GM12865 (cell line): ENCODE results near the gene CST2.

Experiments
- DNase-seq: peaks from one replicate; pipeline ENCODE4 v3.0.0; 2010; ENCODE audit warnings: low read depth
- H3K4me3 ChIP-seq: 2 replicates; pipeline ENCODE4 v1.5.1; 2011; ENCODE audit warnings: mild to moderate bottlenecking, low read depth, low read length, control low read depth
- CTCF ChIP-seq: IDR thresholded peaks from 2 replicates; pipeline ENCODE4 v1.5.1; 2011; ENCODE audit warnings: low read length, control low read depth, low read depth, inconsistent platforms; ENCODE audit not compliant: insufficient read depth; ENCODE audit errors: missing control alignments

CST2 gene

GRCh38 chr20:23826541-23827021 is at the start of gene CST2:
TSS of gene CST2 (minus strand) at chr20:23826729. CDS start at chr20:23826660, 69 bp downstream.
- no peak for DNase-seq

GRCh38 chr20:23875606-23876237 is 49.2 kb upstream of the CST2 start:
- no peak for DNase-seq
- no peak overlapping the region for H3K4me3 ChIP-seq
- no peak for TF ChIP-seq CTCF

More at GRCh38 chr20:23826541-23827021, at the start of gene CST2:
- no peak for TF ChIP-seq CTCF
- no peak within 1 kb of the TSS for H3K4me3 ChIP-seq

GRCh38 chr20:23874747-23875146 is 48.2 kb upstream of the CST2 start:
- TF ChIP-seq CTCF: no peak
- peak; percentile 4 for DNase-seq

GRCh38 chr20:23873370-23874015 is 47.0 kb upstream of the CST2 start:
- TF ChIP-seq CTCF: no peak
- H3K4me3 ChIP-seq: no peak overlapping the region
- no peak for DNase-seq

More at GRCh38 chr20:23874747-23875146, 48.2 kb upstream of the CST2 start:
- no peak overlapping the region for H3K4me3 ChIP-seq

GRCh38 chr20:23872065-23872464 is 45.5 kb upstream of the CST2 start:
- H3K4me3 ChIP-seq: no peak overlapping the region
- TF ChIP-seq CTCF: no peak
- DNase-seq: no peak

GRCh38 chr20:23870461-23870860 is 43.9 kb upstream of the CST2 start:
- no peak overlapping the region for H3K4me3 ChIP-seq
- TF ChIP-seq CTCF: no peak
- no peak for DNase-seq
